KBM-7 (cell line): ENCODE data around the gene CSRNP2.

Experiments
- DNase-seq: peaks from one replicate; pipeline ENCODE4 v3.0.0-alpha.2; 2015
- in situ Hi-C: fragments of 300-500 bp; cut with MboI; formaldehyde crosslinking; loops from 2 replicates; pipeline ENCODE4 v1.14.3; 2020; ENCODE audit warnings: low sequenced_read_pairs, low pct_unique_long_range_greater_than_20kb, mixed read lengths

The CSRNP2 gene

DNA sequence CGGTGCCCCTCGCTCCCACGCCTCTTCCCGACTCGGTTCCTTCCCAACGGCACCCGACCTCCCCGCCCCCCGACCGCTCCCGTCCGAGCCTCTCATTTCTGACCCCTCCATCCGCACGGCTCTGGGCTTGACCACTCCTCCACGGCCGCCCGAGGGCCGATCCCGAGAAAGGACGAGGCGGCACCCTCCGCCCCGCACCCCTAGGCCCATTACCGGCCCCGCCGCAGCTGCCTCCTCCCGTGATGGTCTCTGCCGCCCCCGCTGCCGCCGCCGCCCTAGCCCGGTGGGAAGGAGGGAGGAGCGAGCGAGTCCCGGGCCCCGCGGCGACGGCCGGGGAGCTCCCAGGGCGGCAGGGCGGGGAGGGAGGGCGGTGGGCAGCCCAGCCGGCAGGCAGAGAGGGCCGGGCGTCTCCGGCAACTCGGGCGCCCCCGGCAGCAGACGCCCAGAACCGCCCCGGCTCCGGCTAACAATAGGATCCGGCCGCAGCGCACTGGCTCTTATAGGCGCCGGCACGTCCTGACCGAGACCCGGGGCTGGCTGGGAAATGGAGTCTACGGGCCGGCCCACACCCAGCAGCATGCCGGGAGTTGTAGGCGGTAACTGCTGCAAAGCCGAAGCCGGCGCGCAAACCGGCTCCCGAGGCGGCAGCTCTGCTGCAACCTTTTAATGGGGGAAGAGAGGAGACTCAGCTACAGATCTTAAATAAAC, at the start of gene CSRNP2:
Gene CSRNP2 (minus strand): TSS at position 471 of the 708 bp plus-strand sequence. CDS start 7,035 bp downstream, outside the sequence.
- peak; percentile 96 for DNase-seq
- in situ Hi-C loops: no loop called here

DNA sequence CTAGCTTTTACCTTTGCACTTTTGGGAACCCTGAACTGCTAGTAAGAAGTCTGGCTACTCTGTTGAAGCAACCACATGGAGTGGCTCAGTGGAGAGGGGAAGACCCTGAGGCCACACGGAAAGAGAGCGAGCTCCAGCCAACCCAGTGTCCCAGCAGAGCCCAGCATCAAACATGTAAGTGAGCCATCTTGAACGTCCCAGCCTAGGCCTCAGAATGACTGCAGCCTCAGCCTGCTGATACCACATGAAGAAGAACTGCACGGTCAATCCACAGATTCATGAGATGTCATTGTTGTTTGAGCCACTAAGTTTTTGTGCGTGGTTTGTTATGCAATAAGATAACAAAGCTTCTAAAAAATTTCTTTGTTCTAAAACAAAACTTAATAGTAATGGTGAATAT, 49.3 kb upstream of the CSRNP2 start:
- no peak for DNase-seq
- in situ Hi-C loops: no loop called here

GRCh38 chr12:51131745-51132521, 48.5 kb upstream of the CSRNP2 start:
- in situ Hi-C loops: no loop called here

GRCh38 chr12:51128919-51129318, 45.5 kb upstream of the CSRNP2 start:
- in situ Hi-C loops: no loop called here
- DNase-seq: no peak

More at GRCh38 chr12:51131745-51132521, 48.5 kb upstream of the CSRNP2 start:
- no peak for DNase-seq

GRCh38 chr12:51127050-51127729, 43.8 kb upstream of the CSRNP2 start:
- DNase-seq: no peak
- in situ Hi-C loops: no loop called here

- in situ Hi-C loops: no loop called here
- DNase-seq: no peak
Observed at GRCh38 chr12:51126297-51126696, 42.9 kb upstream of the CSRNP2 start.

GRCh38 chr12:51124504-51124903, 41.1 kb upstream of the CSRNP2 start:
- no peak for DNase-seq
- in situ Hi-C loops: no loop called here

- DNase-seq: no peak
- in situ Hi-C loops: no loop called here
Observed at GRCh38 chr12:51122844-51123243, 39.4 kb upstream of the CSRNP2 start.

DNA sequence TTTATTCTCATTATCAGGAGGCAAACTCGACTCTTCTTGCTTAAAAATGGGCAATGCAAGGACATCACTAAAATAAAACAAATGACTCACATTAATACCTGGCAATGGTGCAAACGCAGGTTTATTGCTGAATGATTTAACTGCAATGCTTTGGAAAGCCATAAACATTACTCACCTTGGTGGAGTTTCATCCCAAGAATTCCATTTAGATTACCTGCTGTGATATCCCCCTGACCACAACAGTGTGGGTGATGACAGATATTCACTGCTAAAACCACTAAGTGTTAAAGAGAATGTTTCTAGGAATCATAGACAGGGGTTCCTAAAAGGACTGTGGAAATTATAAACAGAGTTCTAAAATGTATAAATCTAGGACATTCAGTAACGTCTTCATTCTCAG, 35.3 kb upstream of the CSRNP2 start:
- no peak for DNase-seq
- in situ Hi-C loops: no loop called here

GRCh38 chr12:51115533-51115932, 32.1 kb upstream of the CSRNP2 start:
- no peak for DNase-seq
- in situ Hi-C loops: no loop called here

DNA sequence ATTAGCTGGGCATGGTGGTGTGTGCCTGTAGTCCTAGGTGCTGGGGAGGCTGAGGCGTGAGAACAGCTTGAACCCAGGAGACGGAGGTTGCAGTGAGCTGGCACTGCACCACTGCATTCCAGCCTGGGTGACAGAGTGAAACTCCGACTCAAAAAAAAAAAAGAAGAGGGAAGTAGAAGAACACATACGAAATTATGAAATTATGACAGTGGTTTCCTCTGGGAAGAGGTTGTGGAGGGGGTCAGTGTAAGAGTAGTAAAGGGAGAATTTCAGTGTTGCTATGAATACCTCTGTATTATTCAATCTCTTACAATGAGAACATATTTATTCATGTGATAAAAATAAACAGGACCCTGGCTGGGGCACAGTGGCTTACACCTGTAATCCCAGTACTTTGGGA, 24.7 kb upstream of the CSRNP2 start:
- in situ Hi-C loops: no loop called here
- no peak for DNase-seq

DNA sequence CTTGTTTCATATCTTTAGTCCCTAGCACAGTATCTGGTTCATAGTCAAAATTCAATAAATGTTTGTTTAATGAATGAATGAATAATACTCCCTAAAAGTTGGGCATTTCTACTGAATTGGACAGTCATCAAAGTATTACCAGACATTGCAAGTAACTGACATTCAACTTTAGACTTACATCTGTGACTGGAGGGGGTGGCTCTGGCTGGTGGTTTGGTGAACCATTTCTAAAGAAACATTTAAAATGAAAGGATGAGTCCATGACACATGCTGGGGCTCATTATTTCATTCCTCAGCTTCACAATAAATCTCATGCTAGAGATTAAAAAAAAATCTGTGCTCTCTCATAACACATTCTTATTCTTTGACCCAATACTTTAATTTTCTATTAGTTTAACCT, 20.6 kb upstream of the CSRNP2 start:
- DNase-seq: no peak
- in situ Hi-C loops: no loop called here

DNA sequence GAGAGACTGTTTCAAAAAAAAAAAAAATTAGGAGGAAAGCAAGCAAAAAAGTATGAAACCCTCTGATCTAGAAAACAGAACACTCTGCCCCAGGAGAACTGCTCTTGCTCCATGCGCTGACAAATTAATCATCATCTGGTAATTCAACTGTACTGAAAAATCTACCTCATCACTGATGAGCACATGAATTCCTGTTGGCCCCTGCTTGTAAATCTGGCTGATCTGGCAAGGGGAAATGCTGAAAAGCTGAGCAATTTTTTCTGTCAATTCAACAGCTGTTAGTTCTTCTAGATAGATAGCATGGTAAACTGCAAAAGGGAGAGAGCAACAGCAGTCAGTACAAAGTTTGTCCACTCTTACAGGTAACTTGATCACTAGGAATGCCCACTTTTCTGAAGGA, 15.2 kb upstream of the CSRNP2 start:
- DNase-seq: no peak
- in situ Hi-C loops: no loop called here

DNA sequence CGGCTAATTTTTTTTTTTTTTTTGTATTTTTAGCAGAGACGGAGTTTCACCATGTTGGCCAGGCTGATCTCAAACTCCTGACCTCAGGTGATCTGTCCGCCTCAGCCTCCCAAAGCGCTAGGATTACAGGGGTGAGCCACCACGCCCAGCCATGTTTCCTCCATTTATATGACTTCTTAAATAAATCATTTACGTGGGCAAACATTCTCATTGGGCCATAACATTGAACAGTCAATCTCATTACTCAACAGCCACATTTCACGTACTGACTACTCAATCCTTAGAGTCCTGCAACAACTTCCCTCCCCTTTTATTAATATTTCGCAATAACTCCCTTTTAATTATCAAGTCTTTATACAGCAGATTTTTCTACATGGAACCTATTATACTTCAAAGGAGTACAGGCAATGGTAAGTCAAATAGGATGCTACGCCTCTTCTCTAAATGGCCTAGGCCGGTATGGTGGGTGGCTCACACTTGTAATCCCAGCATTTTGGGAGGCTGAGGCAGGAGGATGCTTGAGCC, 7.4 kb upstream of the CSRNP2 start:
- in situ Hi-C loops: no loop called here
- no peak for DNase-seq

- in situ Hi-C loops: no loop called here
- no peak for DNase-seq
Observed at GRCh38 chr12:51087818-51088217, 4.4 kb upstream of the CSRNP2 start.

GRCh38 chr12:51086933-51087332, 3.5 kb upstream of the CSRNP2 start:
- no peak for DNase-seq
- in situ Hi-C loops: no loop called here

- peak; percentile 46 for DNase-seq
- in situ Hi-C loops: no loop called here
Observed at GRCh38 chr12:51085757-51086156, 2.4 kb upstream of the CSRNP2 start.

DNA sequence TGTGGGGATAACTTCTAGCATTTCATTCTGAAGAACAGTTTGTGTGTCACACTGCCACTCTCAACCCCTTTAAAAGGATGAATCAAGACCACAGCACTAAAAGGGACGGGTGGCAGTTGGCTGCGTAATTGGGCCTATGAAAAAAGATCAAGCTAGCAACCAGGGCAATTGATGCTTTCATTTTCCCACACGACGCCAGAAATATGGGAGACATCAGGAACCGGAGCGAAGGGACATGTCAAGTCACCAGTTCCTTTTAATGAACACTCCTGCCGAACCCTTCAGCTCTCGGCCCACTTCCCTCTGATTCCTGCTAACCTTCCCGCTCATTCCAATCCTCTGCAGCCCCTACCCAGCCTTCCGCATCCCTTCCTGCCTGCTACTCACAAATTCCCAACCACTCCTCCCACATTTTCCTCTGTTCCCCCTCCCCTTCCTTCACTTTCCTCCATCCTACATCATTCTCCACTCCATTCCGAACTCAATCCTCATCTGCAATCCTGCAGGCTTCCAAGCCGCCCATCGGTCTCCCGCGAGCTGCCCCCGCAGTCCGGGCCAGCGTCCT, 753 bp downstream of the CSRNP2 start:
- peak; percentile 23 for DNase-seq
- in situ Hi-C loops: no loop called here

DNA sequence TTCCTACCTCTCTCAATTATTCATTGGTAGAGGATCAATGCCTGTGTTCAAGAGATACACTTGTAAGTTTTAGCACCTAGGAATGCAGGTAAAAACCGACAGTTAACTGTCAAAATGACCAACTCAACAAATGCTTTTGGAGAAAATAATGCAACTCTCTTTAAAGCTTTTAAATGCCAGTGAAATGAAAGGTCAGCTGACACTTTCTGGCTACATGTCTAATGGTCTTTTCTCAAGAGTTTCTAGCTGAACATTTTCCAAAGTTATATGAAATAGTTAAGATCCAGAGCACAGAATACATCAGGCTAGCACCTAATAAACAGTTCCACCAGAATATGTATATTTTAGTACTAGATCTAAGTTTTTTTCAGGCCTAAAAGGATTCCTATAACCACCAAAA, 2.0 kb downstream of the CSRNP2 start:
- no peak for DNase-seq
- in situ Hi-C loops: no loop called here

- no peak for DNase-seq
- in situ Hi-C loops: no loop called here
Observed at GRCh38 chr12:51080136-51080535, 3.3 kb downstream of the CSRNP2 start.
